ENCODE measurements around the gene TRIM37.
"Not testable (repeated sequence)": the region's sequence is repeated elsewhere in the genome, so short reads cannot be mapped to it uniquely, and the experiment has no call there.

TRIM37 gene

GRCh38 chr17:58976541-58976940, 130.1 kb downstream of the TRIM37 start:
- Histone ChIP-seq H3K9me3 (ENCODE audit: control insufficient read depth, low read length) (no peaks in the 10 kb centered on the region), H3K4me1 (ENCODE audit: control insufficient read depth, insufficient read depth, low read length) (no peaks in the 10 kb centered on the region), H3K4me3 (ENCODE audit: insufficient read depth, low read depth, low read length) (no peak overlapping the region), H3K27ac (ENCODE audit: insufficient read depth, low read depth, low read length, poor library complexity, severe bottlenecking) (no peak overlapping the region), H3K36me3 (ENCODE audit: control insufficient read depth, insufficient read depth, low read length) (no peaks in the 10 kb centered on the region), H3K27me3 (ENCODE audit: control insufficient read depth, insufficient read depth, low read length, poor library complexity, severe bottlenecking) (no peaks in the 10 kb centered on the region)
- 97 to 100% methylated on average over 3 of the region's 3 CpGs for WGBS, 2 experiments

- no peaks in the 10 kb centered on the region for H3K27me3 ChIP-seq (ENCODE audit: control insufficient read depth, insufficient read depth, low read length, poor library complexity, severe bottlenecking)
- 90 to 95% methylated on average over 2 of the region's 2 CpGs for WGBS, 2 experiments
- no peak overlapping the region for H3K27ac ChIP-seq (ENCODE audit: insufficient read depth, low read depth, low read length, poor library complexity, severe bottlenecking)
- peaks cover 11% of the 10 kb centered on the region for H3K4me1 ChIP-seq (ENCODE audit: control insufficient read depth, insufficient read depth, low read length)
- no peaks in the 10 kb centered on the region for H3K36me3 ChIP-seq (ENCODE audit: control insufficient read depth, insufficient read depth, low read length)
- no peak overlapping the region for H3K4me3 ChIP-seq (ENCODE audit: insufficient read depth, low read depth, low read length)
- no peaks in the 10 kb centered on the region for H3K9me3 ChIP-seq (ENCODE audit: control insufficient read depth, low read length)
These were observed 132.3 kb downstream of the TRIM37 start for GRCh38 chr17:58974354-58974753.

DNA sequence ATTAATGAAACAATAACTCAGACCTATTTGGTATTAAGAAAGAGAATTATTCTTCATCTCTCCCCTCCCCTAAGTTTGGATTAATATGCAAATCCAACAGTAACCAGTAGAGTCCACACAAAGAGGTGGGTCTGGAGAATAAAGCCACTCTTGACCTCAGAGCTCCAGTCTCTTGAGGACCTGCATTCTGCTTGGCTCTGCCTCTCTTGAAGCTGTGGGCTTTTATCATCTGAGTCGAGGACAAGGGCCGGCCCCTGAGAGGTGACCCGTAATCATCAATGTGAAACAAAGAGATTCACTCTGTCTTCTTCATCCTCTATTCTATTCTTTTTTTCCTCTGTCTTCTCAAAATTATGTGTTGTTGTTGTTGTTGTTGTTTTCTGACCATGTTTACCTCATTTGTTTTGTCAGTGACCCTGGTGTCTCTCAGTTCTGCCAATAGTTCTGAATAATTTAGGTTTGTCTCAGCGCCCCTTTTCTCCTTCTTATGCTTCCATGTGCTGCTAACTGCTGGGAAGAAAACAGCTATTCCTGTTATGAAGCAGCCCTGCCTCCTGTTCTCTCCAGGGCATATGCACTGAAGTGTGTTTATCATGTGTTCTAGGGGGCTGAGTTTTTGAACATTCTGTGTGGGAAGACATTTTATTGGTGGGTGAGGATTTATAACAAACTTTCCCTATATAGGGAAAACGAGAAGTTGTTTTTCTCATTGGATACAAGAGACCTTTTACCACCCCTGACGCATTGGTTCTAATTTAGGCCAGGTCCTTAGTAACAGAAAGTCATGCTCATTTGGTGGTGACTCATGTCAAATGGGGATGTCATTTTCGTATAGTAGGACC, 135.8 kb downstream of the TRIM37 start:
- no peak overlapping the region for H3K27ac ChIP-seq (ENCODE audit: insufficient read depth, low read depth, low read length, poor library complexity, severe bottlenecking)
- WGBS, 2 experiments = 67 to 78% methylated on average over 6 to 7 of the region's 7 CpGs

DNA sequence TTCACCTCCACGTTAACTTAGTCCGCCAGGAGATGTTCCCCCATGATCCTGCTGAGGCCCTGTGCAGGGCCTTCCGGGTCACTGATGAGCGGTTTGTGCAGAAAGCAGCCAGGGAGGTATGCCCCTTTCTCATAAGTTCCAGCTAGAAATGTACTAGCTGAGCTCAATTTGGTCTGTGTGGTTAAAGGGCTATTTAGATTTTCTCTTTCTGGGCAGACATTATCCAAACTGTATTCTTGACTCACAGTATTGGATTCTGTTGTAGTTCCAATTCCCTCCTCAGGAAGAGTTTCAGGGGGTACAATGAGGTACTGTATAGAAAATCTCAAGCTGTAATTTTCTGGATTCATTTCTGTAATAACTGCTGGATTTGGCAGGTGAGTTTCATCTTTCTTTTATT, 137.1 kb downstream of the TRIM37 start:
- Histone ChIP-seq H3K27ac (ENCODE audit: insufficient read depth, low read depth, low read length, poor library complexity, severe bottlenecking) (peak overlapping the region; percentile 26), H3K9me3 (ENCODE audit: control insufficient read depth, low read length) (no peaks in the 10 kb centered on the region), H3K4me3 (ENCODE audit: insufficient read depth, low read depth, low read length) (no peak overlapping the region), H3K4me1 (ENCODE audit: control insufficient read depth, insufficient read depth, low read length) (peaks cover 23% of the 10 kb centered on the region), H3K36me3 (ENCODE audit: control insufficient read depth, insufficient read depth, low read length) (no peaks in the 10 kb centered on the region), H3K27me3 (ENCODE audit: control insufficient read depth, insufficient read depth, low read length, poor library complexity, severe bottlenecking) (no peaks in the 10 kb centered on the region)
- 96 to 99% methylated on average over 4 of the region's 4 CpGs for WGBS, 2 experiments

More for the DNA sequence above, 135.8 kb downstream of the TRIM37 start:
- no peaks in the 10 kb centered on the region for H3K36me3 ChIP-seq (ENCODE audit: control insufficient read depth, insufficient read depth, low read length)
- no peak overlapping the region for H3K4me3 ChIP-seq (ENCODE audit: insufficient read depth, low read depth, low read length)
- H3K9me3 ChIP-seq (ENCODE audit: control insufficient read depth, low read length) = no peaks in the 10 kb centered on the region
- H3K4me1 ChIP-seq (ENCODE audit: control insufficient read depth, insufficient read depth, low read length) = peaks cover 23% of the 10 kb centered on the region
- H3K27me3 ChIP-seq (ENCODE audit: control insufficient read depth, insufficient read depth, low read length, poor library complexity, severe bottlenecking) = no peaks in the 10 kb centered on the region

- no peaks in the 10 kb centered on the region for H3K36me3 ChIP-seq (ENCODE audit: control insufficient read depth, insufficient read depth, low read length)
- peak overlapping the region; percentile 26 for H3K27ac ChIP-seq (ENCODE audit: insufficient read depth, low read depth, low read length, poor library complexity, severe bottlenecking)
- WGBS, 2 experiments = 43 to 50% methylated on average over 1 of the region's 1 CpG
- peaks cover 23% of the 10 kb centered on the region for H3K4me1 ChIP-seq (ENCODE audit: control insufficient read depth, insufficient read depth, low read length)
- no peaks in the 10 kb centered on the region for H3K9me3 ChIP-seq (ENCODE audit: control insufficient read depth, low read length)
- H3K27me3 ChIP-seq (ENCODE audit: control insufficient read depth, insufficient read depth, low read length, poor library complexity, severe bottlenecking) = no peaks in the 10 kb centered on the region
- no peak overlapping the region for H3K4me3 ChIP-seq (ENCODE audit: insufficient read depth, low read depth, low read length)
These were observed 137.5 kb downstream of the TRIM37 start for GRCh38 chr17:58969156-58969555.

DNA sequence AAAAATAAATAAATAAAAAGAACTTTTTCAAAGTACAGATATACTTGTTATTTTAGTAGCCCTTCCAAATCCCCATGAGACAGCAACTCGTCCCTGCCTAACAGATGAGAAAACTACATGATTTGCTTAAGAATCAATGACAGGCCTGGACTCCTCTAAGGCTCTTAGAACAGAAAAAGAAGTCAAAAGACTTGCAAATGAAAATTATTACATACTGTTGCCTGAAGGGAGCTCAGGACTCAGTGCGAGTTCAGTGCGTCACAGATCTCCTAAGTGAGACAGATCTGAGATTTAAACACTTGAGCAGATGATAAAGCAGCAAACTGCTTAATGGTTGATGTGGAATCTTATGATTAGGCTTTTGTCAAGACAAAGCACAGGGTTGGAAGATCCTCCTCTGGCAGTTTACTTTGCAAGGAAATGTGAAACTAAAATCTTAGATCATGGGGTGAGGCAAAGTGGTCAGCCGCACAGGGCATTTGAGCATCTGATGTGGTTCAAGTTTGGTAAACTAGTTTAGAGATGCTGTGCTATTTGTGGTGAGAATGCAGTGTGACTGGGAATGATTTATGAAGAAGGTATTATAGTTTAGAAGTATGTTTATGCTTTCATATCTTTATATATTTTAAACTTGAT, 138.1 kb downstream of the TRIM37 start:
- H3K9me3 ChIP-seq (ENCODE audit: control insufficient read depth, low read length) = no peaks in the 10 kb centered on the region
- no peaks in the 10 kb centered on the region for H3K27me3 ChIP-seq (ENCODE audit: control insufficient read depth, insufficient read depth, low read length, poor library complexity, severe bottlenecking)
- H3K36me3 ChIP-seq (ENCODE audit: control insufficient read depth, insufficient read depth, low read length) = no peaks in the 10 kb centered on the region
- H3K4me1 ChIP-seq (ENCODE audit: control insufficient read depth, insufficient read depth, low read length) = peaks cover 23% of the 10 kb centered on the region
- H3K27ac ChIP-seq (ENCODE audit: insufficient read depth, low read depth, low read length, poor library complexity, severe bottlenecking) = no peak overlapping the region
- no peak overlapping the region for H3K4me3 ChIP-seq (ENCODE audit: insufficient read depth, low read depth, low read length)
- WGBS, 2 experiments = 77 to 81% methylated on average over 4 of the region's 4 CpGs

GRCh38 chr17:58966208-58966607, 140.5 kb downstream of the TRIM37 start:
- 88 to 100% methylated on average over 3 of the region's 3 CpGs for WGBS, 2 experiments
- Histone ChIP-seq H3K27me3 (ENCODE audit: control insufficient read depth, insufficient read depth, low read length, poor library complexity, severe bottlenecking) (no peaks in the 10 kb centered on the region), H3K27ac (ENCODE audit: insufficient read depth, low read depth, low read length, poor library complexity, severe bottlenecking) (no peak overlapping the region), H3K36me3 (ENCODE audit: control insufficient read depth, insufficient read depth, low read length) (no peaks in the 10 kb centered on the region), H3K9me3 (ENCODE audit: control insufficient read depth, low read length) (no peaks in the 10 kb centered on the region), H3K4me1 (ENCODE audit: control insufficient read depth, insufficient read depth, low read length) (peaks cover 23% of the 10 kb centered on the region), H3K4me3 (ENCODE audit: insufficient read depth, low read depth, low read length) (no peak overlapping the region)

- H3K4me1 ChIP-seq (ENCODE audit: control insufficient read depth, insufficient read depth, low read length) = peaks cover 20% of the 10 kb centered on the region
- no peak overlapping the region for H3K4me3 ChIP-seq (ENCODE audit: insufficient read depth, low read depth, low read length)
- 92 to 98% methylated on average over 3 of the region's 3 CpGs for WGBS, 2 experiments
- H3K27me3 ChIP-seq (ENCODE audit: control insufficient read depth, insufficient read depth, low read length, poor library complexity, severe bottlenecking) = no peaks in the 10 kb centered on the region
- H3K9me3 ChIP-seq (ENCODE audit: control insufficient read depth, low read length) = no peaks in the 10 kb centered on the region
- H3K36me3 ChIP-seq (ENCODE audit: control insufficient read depth, insufficient read depth, low read length) = no peaks in the 10 kb centered on the region
- no peak overlapping the region for H3K27ac ChIP-seq (ENCODE audit: insufficient read depth, low read depth, low read length, poor library complexity, severe bottlenecking)
These were observed 141.5 kb downstream of the TRIM37 start for GRCh38 chr17:58965221-58965620.

GRCh38 chr17:58960068-58960467, 146.6 kb downstream of the TRIM37 start:
- H3K4me1 ChIP-seq (ENCODE audit: control insufficient read depth, insufficient read depth, low read length) = no peaks in the 10 kb centered on the region
- no peak overlapping the region for H3K4me3 ChIP-seq (ENCODE audit: insufficient read depth, low read depth, low read length)
- H3K36me3 ChIP-seq (ENCODE audit: control insufficient read depth, insufficient read depth, low read length) = no peaks in the 10 kb centered on the region
- H3K27ac ChIP-seq (ENCODE audit: insufficient read depth, low read depth, low read length, poor library complexity, severe bottlenecking) = no peak overlapping the region
- H3K9me3 ChIP-seq (ENCODE audit: control insufficient read depth, low read length) = no peaks in the 10 kb centered on the region
- H3K27me3 ChIP-seq (ENCODE audit: control insufficient read depth, insufficient read depth, low read length, poor library complexity, severe bottlenecking) = no peaks in the 10 kb centered on the region

DNA sequence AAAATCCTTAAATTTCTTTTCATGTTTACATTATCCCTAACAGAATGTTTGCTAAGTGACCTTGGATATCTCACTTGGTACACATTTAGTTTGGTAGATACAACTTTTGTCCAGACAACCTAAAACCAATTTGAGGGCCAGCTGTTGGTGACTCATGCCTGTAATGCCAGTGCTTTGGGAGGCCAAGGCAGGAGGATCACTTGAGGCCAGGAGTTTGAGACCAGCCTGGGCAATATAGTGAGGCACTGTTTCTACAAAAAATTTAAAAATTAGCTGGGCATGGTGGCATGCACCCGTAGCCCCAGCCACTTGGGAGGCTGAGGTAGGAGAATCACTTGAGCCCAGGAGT, 149.0 kb downstream of the TRIM37 start:
- not testable (repeated sequence) for H3K4me1 ChIP-seq (ENCODE audit: control insufficient read depth, insufficient read depth, low read length); H3K4me3 ChIP-seq (ENCODE audit: insufficient read depth, low read depth, low read length); H3K27ac ChIP-seq (ENCODE audit: insufficient read depth, low read depth, low read length, poor library complexity, severe bottlenecking); H3K27me3 ChIP-seq (ENCODE audit: control insufficient read depth, insufficient read depth, low read length, poor library complexity, severe bottlenecking); H3K9me3 ChIP-seq (ENCODE audit: control insufficient read depth, low read length); H3K36me3 ChIP-seq (ENCODE audit: control insufficient read depth, insufficient read depth, low read length)
- WGBS, 2 experiments = 92 to 94% methylated on average over 1 of the region's 1 CpG
